Measurements from ENCODE around the gene RBM20. TPM values are rescaled to one million over a fixed set of nuclear protein-coding genes. Genes with fewer than 3 reads are reported as not detected.

Gene RBM20
- total RNA-seq, 1 experiment from 2014 or later, result 0.10 TPM

DNA sequence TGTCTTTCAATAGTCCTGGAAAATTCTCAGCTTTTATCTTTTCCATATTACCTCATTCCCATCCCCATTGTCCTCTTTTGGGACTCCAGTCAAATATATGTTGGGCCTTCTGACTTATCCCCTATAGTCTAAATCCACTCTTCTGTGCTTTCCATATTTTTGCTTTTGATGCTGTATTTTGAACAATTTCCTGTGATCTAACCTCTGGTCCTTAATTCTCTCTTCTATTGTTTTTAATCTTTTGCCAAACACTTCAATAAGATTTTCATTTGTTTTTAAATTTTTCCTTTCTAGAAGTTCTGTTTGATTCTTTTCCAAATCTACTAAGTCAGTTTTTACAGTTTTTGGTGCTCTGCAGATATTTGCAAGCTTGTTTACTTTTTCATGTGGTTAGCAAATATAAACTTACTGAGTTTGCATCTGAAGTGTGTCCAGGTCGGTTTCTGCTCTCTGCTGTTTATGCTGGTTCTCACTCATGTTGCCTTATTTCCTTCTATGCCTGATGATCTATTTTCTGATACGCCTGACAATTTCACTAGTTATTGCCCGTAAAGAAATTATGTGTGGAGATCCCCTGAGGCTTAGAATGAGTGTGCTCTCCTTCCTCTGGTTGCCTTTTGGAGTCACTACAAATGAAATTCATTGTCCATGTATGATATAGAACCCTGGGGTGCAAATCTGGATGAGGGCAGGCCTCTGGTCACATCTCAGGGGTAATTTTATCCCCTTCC is 110.4 kb downstream of the RBM20 start:
- Histone ChIP-seq H3K4me1 (ENCODE audit: control insufficient read depth, insufficient read depth, low read length) (no peaks in the 10 kb centered on the region), H3K9me3 (ENCODE audit: control insufficient read depth, insufficient read depth, low read depth, low read length) (no peaks in the 10 kb centered on the region), H3K27ac (ENCODE audit: low read length) (no peak overlapping the region), H3K36me3 (ENCODE audit: control insufficient read depth, insufficient read depth, low read length) (no peaks in the 10 kb centered on the region), H3K27me3 (ENCODE audit: control insufficient read depth, insufficient read depth, low read length) (peaks cover 8% of the 10 kb centered on the region; the same call in 1 of the 2 replicates), H3K4me3 (ENCODE audit: low read depth in 2 of 2, low read length in 2 of 2) (no peak overlapping the region)
- TF ChIP-seq TCF7L2 (IDR thresholded peaks at IDR 0.05; ENCODE audit: low read depth, low read length) (no peak), SIN3A (IDR thresholded peaks at IDR 0.05; ENCODE audit: borderline replicate concordance, insufficient read depth, low read depth, low read length) (no peak), POLR2AphosphoS5 (IDR thresholded peaks at IDR 0.05; ENCODE audit: low read depth, low read length) (no peak), REST (IDR thresholded peaks at IDR 0.05; ENCODE audit: insufficient read depth in 1 of 2, low read depth in 2 of 2, low read length in 1 of 2) (no peak), CTCF (IDR thresholded peaks at IDR 0.05) (no peak)
- DNase-seq (ENCODE audit: low read depth, low spot score) (no peak), ATAC-seq (no peak)
- intact Hi-C loops (cut with micrococcal nuclease; ENCODE audit: unreplicated experiment) (no loop called here), in situ Hi-C loops (cut with HindIII; ENCODE audit: low pct_unique_long_range_greater_than_20kb, low sequenced_read_pairs) (no loop called here)
- POLR2A ChIA-PET, result interaction anchor here (0.5 kb wide), 1 partner anchor 47 kb away, joined by 3 read pairs; no protein-coding TSS in a partner anchor
- BruUV-seq (replicated peaks), result no TSS peak
- CTCF ChIA-PET, result interaction anchor here (0.6 kb wide), 1 partner anchor 143 kb away, joined by 3 read pairs; no protein-coding TSS in a partner anchor

GRCh38 chr10:110755781-110756180 is 111.6 kb downstream of the RBM20 start:
- intact Hi-C loops (cut with micrococcal nuclease; ENCODE audit: unreplicated experiment), result no loop called here
- H3K4me1 ChIP-seq (ENCODE audit: control insufficient read depth, insufficient read depth, low read length), result no peaks in the 10 kb centered on the region
- ATAC-seq, result no peak
- POLR2A ChIA-PET, result no interaction called here
- CTCF ChIA-PET, result no interaction called here
- peaks cover 3% of the 10 kb centered on the region; the same call in 1 of the 2 replicates for H3K27me3 ChIP-seq (ENCODE audit: control insufficient read depth, insufficient read depth, low read length)
- no peak overlapping the region for H3K27ac ChIP-seq (ENCODE audit: low read length)
- H3K4me3 ChIP-seq (ENCODE audit: low read depth in 2 of 2, low read length in 2 of 2), result no peak overlapping the region
- in situ Hi-C loops (cut with HindIII; ENCODE audit: low pct_unique_long_range_greater_than_20kb, low sequenced_read_pairs), result no loop called here
- no peak for DNase-seq (ENCODE audit: low read depth, low spot score)
- TF ChIP-seq REST (IDR thresholded peaks at IDR 0.05; ENCODE audit: insufficient read depth in 1 of 2, low read depth in 2 of 2, low read length in 1 of 2), result no peak
- no peak for TF ChIP-seq POLR2AphosphoS5 (IDR thresholded peaks at IDR 0.05; ENCODE audit: low read depth, low read length)
- TF ChIP-seq TCF7L2 (IDR thresholded peaks at IDR 0.05; ENCODE audit: low read depth, low read length), result no peak
- no peak for TF ChIP-seq CTCF (IDR thresholded peaks at IDR 0.05)
- TF ChIP-seq SIN3A (IDR thresholded peaks at IDR 0.05; ENCODE audit: borderline replicate concordance, insufficient read depth, low read depth, low read length), result no peak
- no peaks in the 10 kb centered on the region for H3K36me3 ChIP-seq (ENCODE audit: control insufficient read depth, insufficient read depth, low read length)
- H3K9me3 ChIP-seq (ENCODE audit: control insufficient read depth, insufficient read depth, low read depth, low read length), result no peaks in the 10 kb centered on the region
- BruUV-seq (replicated peaks), result no TSS peak

All from Panc1 (cell line).